H1 (cell line): ENCODE data around the gene SNTG2. TPM values are rescaled to one million over a fixed set of nuclear protein-coding genes. Genes with fewer than 3 reads are reported as not detected.

Experiments
- CTCF ChIA-PET: fragments of 300-600 bp; sonication (Branson Sonifier 250); formaldehyde crosslinking; loops from one replicate; lab custom pipeline; 2021; ENCODE audit not compliant: partially characterized antibody; lab: Charles Lee
- POLR2A ChIA-PET: fragments of 300-600 bp; sonication (Branson Sonifier 250); formaldehyde crosslinking; loops from one replicate; lab custom pipeline; 2021; ENCODE audit warnings: inconsistent platforms; ENCODE audit not compliant: partially characterized antibody; lab: Charles Lee
- DNase-seq, 2 experiments: peaks; one replicate each; pipeline versions ENCODE4 v3.0.0 to v3.0.0-alpha.2; 2010 to 2022; ENCODE audit warnings: low spot score in 2 of 2, low read depth in 1 of 2, mixed read lengths in 1 of 2
- FAIRE-seq: peaks from 2 replicates; lab custom pipeline; 2011; peaks lifted over from hg19 to GRCh38; lab: Jason Lieb, UNC
- H2AFZ ChIP-seq: 2 replicates; pipeline ENCODE4 v1.8.1; 2012; ENCODE audit warnings: low read length, inconsistent platforms
- H2AK5ac ChIP-seq: 2 replicates; pipeline ENCODE4 v1.6.1; 2013; ENCODE audit warnings: low read depth, low read length
- H2BK120ac ChIP-seq: replicated peaks from 2 replicates; pipeline ENCODE3; 2013; ENCODE audit warnings: low read depth, low read length, inconsistent platforms
- H2BK12ac ChIP-seq: 2 replicates; pipeline ENCODE4 v1.6.1; 2013; ENCODE audit warnings: low read depth, low read length
- H2BK15ac ChIP-seq: 2 replicates; pipeline ENCODE4 v1.6.1; 2013; ENCODE audit warnings: low read length
- H2BK20ac ChIP-seq: 2 replicates; pipeline ENCODE4 v1.6.1; 2013; ENCODE audit warnings: low read length
- H2BK5ac ChIP-seq: 2 replicates; pipeline ENCODE4 v1.6.1; 2013; ENCODE audit warnings: low read depth, low read length
- H3K14ac ChIP-seq: 2 replicates; pipeline ENCODE4 v1.6.1; 2013; ENCODE audit warnings: inconsistent platforms; ENCODE audit not compliant: insufficient read length
- H3K18ac ChIP-seq: 2 replicates; pipeline ENCODE4 v1.6.1; 2013; ENCODE audit warnings: low read length; ENCODE audit errors: extremely low read depth
- H3K23ac ChIP-seq: 2 replicates; pipeline ENCODE4 v1.6.1; 2013; ENCODE audit warnings: inconsistent platforms; ENCODE audit not compliant: insufficient read length
- H3K23me2 ChIP-seq: 2 replicates; pipeline ENCODE4 v1.6.1; 2013; ENCODE audit warnings: low read depth, low read length
- H3K27ac ChIP-seq: 2 replicates; pipeline ENCODE4 v1.6.1; 2011; ENCODE audit warnings: low read depth, low read length, inconsistent platforms
- H3K27me3 ChIP-seq, 4 experiments: replicated peaks in 1 of 4; 1 replicate in 1 of 4; 2 replicates in 3 of 4; pipeline versions ENCODE4 v1.6.1 to v1.8.1; 2011 to 2013; ENCODE audit warnings: low read length in 3 of 4, mild to moderate bottlenecking in 3 of 4, inconsistent platforms in 2 of 4, mixed read lengths in 2 of 4, moderate library complexity in 1 of 4; ENCODE audit not compliant: control insufficient read depth in 3 of 4, insufficient read depth in 3 of 4; ENCODE audit errors: extremely low read depth in 1 of 4
- H3K36me3 ChIP-seq, 4 experiments: 2 replicates each; pipeline versions ENCODE4 v1.6.1 to v1.8.1; 2011 to 2013; ENCODE audit warnings: mild to moderate bottlenecking in 4 of 4, low read length in 3 of 4, moderate library complexity in 2 of 4, control low read depth in 1 of 4, inconsistent platforms in 1 of 4; ENCODE audit not compliant: insufficient read depth in 4 of 4, control insufficient read depth in 2 of 4
- H3K4ac ChIP-seq: replicated peaks from 2 replicates; pipeline ENCODE3; 2013; ENCODE audit warnings: low read length, low read depth, mixed read lengths, inconsistent platforms; ENCODE audit not compliant: insufficient read length
- H3K4me1 ChIP-seq, 4 experiments: replicated peaks in 1 of 4; 1 replicate in 1 of 4; 2 replicates in 3 of 4; pipeline versions ENCODE4 v1.6.1 to v1.8.1; 2011 to 2013; ENCODE audit warnings: low read length in 3 of 4, inconsistent platforms in 2 of 4, mixed read lengths in 1 of 4; ENCODE audit not compliant: insufficient read depth in 4 of 4, control insufficient read depth in 3 of 4
- H3K4me2 ChIP-seq, 2 experiments: 2 replicates each; pipeline versions ENCODE4 v1.6.1 to v1.8.1; 2011 to 2013; ENCODE audit warnings: low read depth in 2 of 2, low read length in 2 of 2, control low read depth in 1 of 2, inconsistent platforms in 1 of 2, mild to moderate bottlenecking in 1 of 2; ENCODE audit not compliant: insufficient read depth in 1 of 2
- H3K4me3 ChIP-seq, 4 experiments: fragments of 200-600, 300-600 bp in 1 of 4; sonication (generic), shearing (Covaris generic), sonication (Bioruptor Twin) in 1 of 4; 2 replicates each; pipeline versions ENCODE4 v1.5.1 to v1.8.1; 2011 to 2016; ENCODE audit warnings: low read length in 4 of 4, low read depth in 3 of 4, control low read depth in 2 of 4, inconsistent platforms in 2 of 4, mild to moderate bottlenecking in 2 of 4, mixed read lengths in 1 of 4, moderate library complexity in 1 of 4; ENCODE audit not compliant: insufficient read depth in 2 of 4; ENCODE audit errors: extremely low read depth in 1 of 4
- H3K56ac ChIP-seq: replicated peaks from 2 replicates; pipeline ENCODE3; 2013; ENCODE audit warnings: low read depth, mild to moderate bottlenecking, mixed read lengths, low read length, inconsistent platforms; ENCODE audit not compliant: insufficient read length
- H3K79me1 ChIP-seq: 2 replicates; pipeline ENCODE4 v1.6.1; 2013; ENCODE audit warnings: low read depth, low read length, control low read depth
- H3K79me2 ChIP-seq, 2 experiments: 2 replicates each; pipeline versions ENCODE4 v1.6.1 to v1.8.1; 2012 to 2013; ENCODE audit warnings: low read length in 2 of 2, mild to moderate bottlenecking in 2 of 2, inconsistent platforms in 1 of 2; ENCODE audit not compliant: insufficient read depth in 2 of 2, control insufficient read depth in 1 of 2
- H3K9ac ChIP-seq, 4 experiments: replicated peaks in 1 of 4; 1 replicate in 1 of 4; 2 replicates in 3 of 4; pipeline versions ENCODE4 v1.6.1 to v1.8.1; 2011 to 2013; ENCODE audit warnings: low read depth in 3 of 4, low read length in 3 of 4, control low read depth in 2 of 4, mild to moderate bottlenecking in 2 of 4, moderate library complexity in 2 of 4, inconsistent platforms in 1 of 4; ENCODE audit errors: extremely low read depth in 1 of 4
- H3K9me3 ChIP-seq, 2 experiments: 2 replicates each; pipeline versions ENCODE4 v1.6.1 to v1.8.1; 2012 to 2013; ENCODE audit warnings: mild to moderate bottlenecking in 2 of 2, moderate library complexity in 2 of 2, control low read depth in 1 of 2, inconsistent platforms in 1 of 2, low read depth in 1 of 2, low read length in 1 of 2, mixed read lengths in 1 of 2; ENCODE audit not compliant: insufficient read depth in 2 of 2
- H4K20me1 ChIP-seq, 2 experiments: replicated peaks in 1 of 2; 2 replicates each; pipeline versions ENCODE3 to v1.8.1; 2011 to 2013; ENCODE audit warnings: inconsistent platforms in 2 of 2, low read length in 2 of 2, mild to moderate bottlenecking in 1 of 2; ENCODE audit not compliant: insufficient read depth in 2 of 2, control insufficient read depth in 1 of 2
- H4K5ac ChIP-seq: 2 replicates; pipeline ENCODE4 v1.6.1; 2013; ENCODE audit warnings: low read length, low read depth, mixed read lengths, inconsistent platforms; ENCODE audit not compliant: insufficient read length
- H4K8ac ChIP-seq: 2 replicates; pipeline ENCODE4 v1.8.0; 2013; ENCODE audit warnings: mild to moderate bottlenecking, moderate library complexity, low read length, inconsistent platforms; ENCODE audit not compliant: insufficient read depth; ENCODE audit errors: extremely low read depth
- H4K91ac ChIP-seq: replicated peaks from 2 replicates; pipeline ENCODE3; 2013; ENCODE audit warnings: low read length, mixed read lengths, inconsistent platforms; ENCODE audit not compliant: insufficient read length
- CEBPB ChIP-seq: IDR thresholded peaks from 2 replicates; pipeline ENCODE4 v1.6.1; 2012; ENCODE audit warnings: low read depth, low read length
- E2F6 ChIP-seq: IDR thresholded peaks from 2 replicates; pipeline ENCODE4 v1.6.1; 2012; ENCODE audit warnings: inconsistent platforms
- EGR1 ChIP-seq: IDR thresholded peaks from 2 replicates; pipeline ENCODE4 v1.6.1; 2011; ENCODE audit warnings: low read depth, low read length, borderline replicate concordance
- HDAC6 ChIP-seq: IDR thresholded peaks from one replicate; pipeline ENCODE4 v1.7.1; 2012; ENCODE audit warnings: low read depth, mild to moderate bottlenecking, inconsistent platforms, low read length, moderate library complexity
- JUN ChIP-seq: IDR thresholded peaks from 2 replicates; pipeline ENCODE4 v1.6.1; 2011; ENCODE audit warnings: low read depth, mild to moderate bottlenecking, improper control_type of control experiment, low read length
- JUND ChIP-seq: IDR thresholded peaks from 2 replicates; pipeline ENCODE4 v1.6.1; 2011; ENCODE audit warnings: mild to moderate bottlenecking, improper control_type of control experiment, low read length
- KDM1A ChIP-seq: fragments of 200-600, 300-600 bp; sonication (generic); IDR thresholded peaks from 2 replicates; pipeline ENCODE4 v1.7.1; 2016; ENCODE audit warnings: mild to moderate bottlenecking, low read length, borderline replicate concordance
- KDM4A ChIP-seq: IDR thresholded peaks from one replicate; pipeline ENCODE4 v1.7.1; 2012; ENCODE audit warnings: low read depth, mild to moderate bottlenecking, moderate library complexity, low read length, inconsistent platforms; ENCODE audit not compliant: severe bottlenecking
- KDM5A ChIP-seq: fragments of 200-600 bp; IDR thresholded peaks from 2 replicates; pipeline ENCODE4 v1.7.1; 2012; ENCODE audit warnings: mild to moderate bottlenecking, low read length, inconsistent platforms, mixed read lengths
- MAFK ChIP-seq: IDR thresholded peaks from 2 replicates; pipeline ENCODE4 v1.6.1; 2012; ENCODE audit warnings: low read depth, mild to moderate bottlenecking, improper control_type of control experiment, low read length
- PHF8 ChIP-seq: fragments of 200-600 bp; sonication (generic); conservative IDR thresholded peaks from 2 replicates; pipeline ENCODE4 v1.7.1; 2012; ENCODE audit warnings: low read depth, mild to moderate bottlenecking, inconsistent platforms, low read length, moderate library complexity
- SIRT6 ChIP-seq: IDR thresholded peaks from one replicate; pipeline ENCODE4 v1.7.1; 2012; ENCODE audit warnings: low read length, inconsistent platforms
- SP2 ChIP-seq: IDR thresholded peaks from 2 replicates; pipeline ENCODE4 v1.6.1; 2012; ENCODE audit warnings: mild to moderate bottlenecking, low read length, inconsistent platforms
- SUZ12 ChIP-seq: fragments of 200-600 bp; sonication (generic); IDR thresholded peaks from 2 replicates; pipeline ENCODE4 v1.6.1; 2012; ENCODE audit warnings: mild to moderate bottlenecking, inconsistent platforms, low read length, moderate library complexity, mixed read lengths
- TEAD4 ChIP-seq: IDR thresholded peaks from 2 replicates; pipeline ENCODE4 v1.6.1; 2012; ENCODE audit warnings: low read depth, low read length, inconsistent platforms, mixed read lengths
- WGBS, 2 experiments: shearing (Covaris generic) in 1 of 2; methylation state at CpG; one replicate each; pipeline versions ENCODE4 v1.1.6 to v1.1.7; 2013 to 2015; ENCODE audit warnings: low lambda C conversion rate in 2 of 2, mixed read lengths in 2 of 2, inconsistent platforms in 1 of 2, low coverage in 1 of 2, missing lambda C conversion rate in 1 of 2; ENCODE audit not compliant: insufficient replicate concordance in 2 of 2, insufficient coverage in 1 of 2, insufficient read length in 1 of 2; ENCODE audit errors: extremely low coverage in 1 of 2, missing lambda C conversion rate in 1 of 2; 5-methylcytosine and 5-hydroxymethylcytosine counted together
- polyA plus RNA-seq, 7 experiments: library from polyadenylated mRNA; depleted of rRNA in 3 of 7; stranded (reverse) in 5 of 7; unstranded in 2 of 7; fragments of >200 nt in 5 of 7; fragments of 200-250 nt in 2 of 7; gene quantifications; 1 replicate in 5 of 7; 2 replicates in 1 of 7; 4 replicates in 1 of 7; pipeline versions ENCODE4 v1.2.1 to v1.2.3, GENCODE V29; 2011 to 2013; ENCODE audit warnings: missing spikeins in 2 of 7, mixed read lengths in 2 of 7
- total RNA-seq: library from RNA; stranded (reverse); fragmentation: NEBNext Ultra II Directional; extraction: Animal tissue kit (Norgen Biotek cat#: 25700); gene quantifications from 2 replicates; pipeline ENCODE4 v1.2.1, GENCODE V29; 2021

Gene SNTG2
- total and polyA plus RNA-seq, 2 of the 8 experiments (the other 6 are each of a cell fraction or from before 2014, with no cell fraction given) = 6.6 to 18.1 TPM

GRCh38 chr2:1143129-1143528 is 192.5 kb downstream of the SNTG2 start:
- Histone ChIP-seq H3K9ac (no peak overlapping the region), H2BK15ac (no peak overlapping the region), H3K4me2 (no peak overlapping the region), H3K23me2 (no peaks in the 10 kb centered on the region), H4K8ac (no peak overlapping the region), H2BK120ac (no peak overlapping the region), H2BK20ac (no peak overlapping the region), H4K5ac (no peak overlapping the region), H3K14ac (no peak overlapping the region), H3K79me1 (no peaks in the 10 kb centered on the region), H3K18ac (no peak overlapping the region), H2BK5ac (no peak overlapping the region), H3K27ac (no peak overlapping the region), H3K9me3 (no peaks in the 10 kb centered on the region), H2AK5ac (no peak overlapping the region), H4K20me1 (no peaks in the 10 kb centered on the region), H4K91ac (no peak overlapping the region), H3K23ac (no peak overlapping the region), H3K36me3 (peaks cover 0 to 10% (median 6%) of the 10 kb centered on the region in 4 experiments; a peak in 5 of 8 replicates), H3K4me1 (no peaks in the 10 kb centered on the region), H3K79me2 (no peaks in the 10 kb centered on the region), H3K27me3 (no peaks in the 10 kb centered on the region), H3K4me3 (no peak overlapping the region), H2AFZ (no peak overlapping the region), H3K56ac (no peak overlapping the region), H3K4ac (no peak overlapping the region), H2BK12ac (no peak overlapping the region)
- ChIA-PET CTCF (interaction anchor here (1.2 to 3.8 kb wide), 2 partner anchors 11 to 21 kb away, joined by 4 to 25 read pairs; no protein-coding TSS in a partner anchor), POLR2A (no interaction called here)
- 94% methylated on average over 1 of the region's 1 CpG; no CpG with 5 or more reads in 1 of the 2 experiments for WGBS, 2 experiments
- DNase-seq = no peak
- no peak for FAIRE-seq
- TF ChIP-seq CEBPB = no peak
- TF ChIP-seq SP2 = no peak
- TF ChIP-seq KDM4A = no peak
- no peak for TF ChIP-seq JUN
- TF ChIP-seq PHF8 = no peak
- no peak for TF ChIP-seq TEAD4
- no peak for TF ChIP-seq SIRT6
- TF ChIP-seq JUND = no peak
- TF ChIP-seq SUZ12 = no peak
- no peak for TF ChIP-seq HDAC6
- no peak for TF ChIP-seq E2F6
- TF ChIP-seq MAFK = no peak
- TF ChIP-seq KDM1A = no peak
- TF ChIP-seq KDM5A = no peak
- no peak for TF ChIP-seq EGR1
